Globus pallidus (tissue), 1 donor: ENCODE data around the gene TAS1R3.
"Not testable (repeated sequence)": the region's sequence is repeated elsewhere in the genome, so short reads cannot be mapped to it uniquely, and the experiment has no call there.

Experiments used
- DNase-seq: peaks from one replicate; pipeline ENCODE4 v3.0.0-alpha.2; 2015; ENCODE audit warnings: low spot score

TAS1R3 gene

DNA sequence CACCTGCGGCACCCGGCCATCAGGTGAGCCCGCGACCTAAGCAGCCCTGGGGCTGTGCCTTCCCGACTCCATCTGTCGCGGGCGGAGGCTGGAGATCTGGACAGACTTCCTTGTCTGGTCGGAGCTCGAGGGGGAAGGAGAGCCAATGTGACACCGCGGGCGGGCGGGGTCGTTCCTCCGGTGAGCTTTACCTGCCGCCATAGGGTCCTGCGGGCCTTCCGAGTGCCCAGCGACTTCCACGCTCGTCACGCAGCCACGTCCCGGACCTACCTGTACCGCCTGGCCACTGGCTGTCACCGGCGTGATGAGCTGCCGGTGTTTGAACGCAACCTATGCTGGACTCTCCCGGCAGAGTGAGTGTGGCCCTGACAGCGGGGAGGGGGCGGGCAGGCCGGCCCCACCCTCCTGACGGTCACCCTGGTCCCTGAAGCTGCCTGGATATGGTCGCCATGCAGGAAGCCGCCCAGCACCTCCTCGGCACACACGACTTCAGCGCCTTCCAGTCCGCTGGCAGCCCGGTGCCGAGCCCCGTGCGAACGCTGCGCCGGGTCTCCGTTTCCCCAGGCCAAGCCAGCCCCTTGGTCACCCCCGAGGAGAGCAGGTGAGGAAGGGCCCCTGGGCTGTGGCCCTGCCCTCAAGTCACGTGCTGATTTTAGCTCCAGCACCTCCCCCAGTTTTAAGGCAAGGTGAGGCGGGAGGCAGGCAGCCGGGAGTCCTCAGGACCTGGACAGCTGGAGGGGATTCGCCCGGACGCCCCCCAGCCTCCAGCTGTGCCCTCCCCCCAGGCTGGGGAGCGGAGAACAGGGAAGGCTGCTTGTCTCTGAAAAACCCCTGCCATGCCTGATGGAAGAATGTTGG is 21.6 kb upstream of the TAS1R3 start:
- DNase-seq: no peak

DNA sequence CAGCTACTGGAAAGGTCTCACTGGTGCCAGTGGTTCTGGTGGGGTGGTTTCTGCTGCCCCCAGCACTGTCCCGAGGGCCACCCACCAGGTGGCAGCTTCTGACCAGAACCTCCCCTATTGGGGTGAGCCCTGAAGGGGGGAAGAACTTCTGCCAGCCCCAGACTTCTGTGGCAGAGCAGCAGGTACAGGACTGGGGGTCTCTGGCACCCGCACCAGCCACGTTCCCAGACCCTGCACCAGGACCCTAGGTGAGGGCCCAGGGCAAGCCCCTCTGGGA is 21.0 kb upstream of the TAS1R3 start:
- no peak for DNase-seq

GRCh38 chr1:1310476-1311053 is 20.5 kb upstream of the TAS1R3 start:
- DNase-seq: no peak

DNA sequence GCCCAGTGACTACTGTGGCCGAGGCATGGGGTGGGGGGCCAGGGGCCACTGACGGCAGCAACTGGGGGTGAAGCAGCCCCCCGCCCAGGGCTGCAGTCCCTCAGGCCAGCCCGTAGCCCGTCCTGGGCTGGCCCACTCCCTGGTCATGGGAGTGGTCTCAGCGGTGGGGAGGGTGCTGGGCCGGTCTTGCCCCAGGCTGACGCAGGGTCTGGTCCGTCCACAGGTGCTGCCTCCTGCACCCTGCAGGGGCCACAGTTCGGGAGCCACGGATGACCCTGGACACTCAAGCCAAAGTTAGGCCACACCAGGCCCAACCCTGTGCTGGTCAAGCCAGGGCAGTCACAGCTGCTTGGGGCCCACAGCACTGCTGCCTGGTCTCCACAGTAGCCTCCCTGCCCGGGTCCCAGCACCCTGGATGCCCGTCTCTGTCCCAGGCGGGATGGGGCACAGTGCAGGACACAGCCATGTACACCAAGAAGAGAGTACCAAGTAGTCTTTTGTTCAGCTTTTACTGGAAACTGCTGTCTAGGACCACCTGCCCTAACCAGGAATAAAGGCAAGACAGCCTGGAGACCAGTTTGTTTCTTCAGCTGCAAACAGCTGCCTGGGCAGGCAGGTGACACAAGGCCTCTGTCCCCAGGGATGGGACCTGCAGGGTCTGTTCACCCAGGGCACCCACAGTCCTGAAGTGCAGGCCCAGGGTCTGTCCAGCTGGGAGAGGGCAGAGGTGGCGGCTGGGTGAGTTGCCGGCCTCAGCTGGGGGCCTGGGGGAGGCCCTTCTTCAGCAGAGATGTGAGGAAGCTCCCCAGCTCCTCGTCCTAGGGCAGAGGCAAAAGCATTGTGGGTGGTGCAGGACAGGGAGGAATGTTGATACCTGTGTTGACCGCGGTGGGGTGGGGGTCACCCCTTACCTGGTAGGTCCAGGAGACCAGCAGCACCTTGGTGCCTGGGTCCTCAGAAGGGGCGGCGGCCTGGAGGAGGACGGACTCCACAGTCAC is 19.7 kb upstream of the TAS1R3 start:
- no peak for DNase-seq

GRCh38 chr1:1312450-1313314 is 18.4 kb upstream of the TAS1R3 start:
- DNase-seq: no peak

DNA sequence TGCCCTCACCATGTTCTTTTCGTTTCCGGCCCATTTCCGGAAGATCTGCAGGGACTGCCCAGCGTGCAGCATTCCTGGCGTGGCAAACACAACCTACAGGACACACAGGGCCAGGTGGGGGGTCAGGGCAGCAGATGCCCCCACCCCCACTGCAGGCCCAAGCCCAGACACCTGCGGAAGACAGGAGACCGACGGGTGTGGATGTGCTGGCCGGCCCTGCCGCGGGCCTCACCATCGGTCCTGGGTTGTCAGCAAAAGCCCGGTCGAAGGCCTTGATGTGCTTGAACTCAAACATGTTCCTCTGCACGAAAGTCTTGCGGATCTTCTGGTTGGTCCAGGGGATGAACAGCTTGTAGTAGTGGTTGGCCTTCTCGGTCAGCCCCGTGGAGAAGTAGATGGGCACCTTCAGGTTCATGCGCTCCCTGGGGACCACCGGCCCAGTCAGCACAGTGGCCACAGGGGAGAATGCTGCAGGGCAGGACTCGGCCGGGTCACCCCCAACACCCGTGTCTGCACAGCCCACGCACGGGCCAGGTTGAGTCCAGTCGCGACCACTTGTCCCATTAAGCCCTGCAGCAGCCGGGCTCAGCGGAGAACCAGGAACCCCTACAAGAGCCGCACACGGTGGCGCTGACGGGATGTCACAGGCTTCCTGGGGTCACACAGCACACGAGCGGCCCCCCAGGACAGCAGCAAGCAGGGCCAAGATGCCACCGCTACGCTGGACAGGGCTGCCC is 17.4 kb upstream of the TAS1R3 start:
- DNase-seq: no peak

GRCh38 chr1:1314237-1314586 is 16.9 kb upstream of the TAS1R3 start:
- DNase-seq: no peak

- no peak for DNase-seq
Observed at GRCh38 chr1:1314678-1315335, 16.3 kb upstream of the TAS1R3 start.

DNA sequence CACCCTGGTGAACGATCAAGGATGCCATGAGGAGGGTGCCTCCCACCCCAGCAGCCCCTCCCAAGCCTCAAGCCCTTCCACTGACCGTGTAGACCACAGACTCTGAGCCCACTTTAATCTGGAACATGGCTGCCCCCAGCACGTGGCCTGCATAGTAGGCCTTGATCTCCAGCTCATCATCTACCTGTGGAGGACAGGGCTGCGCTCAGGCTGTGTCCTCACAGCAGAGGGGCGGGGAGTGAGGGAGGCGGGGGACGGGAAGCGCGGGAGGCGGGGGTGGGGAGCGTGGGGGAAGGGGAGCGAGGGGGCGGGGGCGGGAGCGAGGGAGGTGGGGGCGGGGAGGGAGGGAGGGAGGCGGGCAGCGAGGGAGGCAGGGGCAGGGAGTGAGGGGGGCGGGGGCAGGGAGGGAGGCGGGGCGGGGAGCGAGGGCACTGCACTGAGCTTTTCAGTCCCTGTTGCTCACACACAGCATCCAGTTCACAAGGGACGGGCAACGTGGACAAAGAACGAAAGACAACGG is 15.6 kb upstream of the TAS1R3 start:
- DNase-seq: no peak

DNA sequence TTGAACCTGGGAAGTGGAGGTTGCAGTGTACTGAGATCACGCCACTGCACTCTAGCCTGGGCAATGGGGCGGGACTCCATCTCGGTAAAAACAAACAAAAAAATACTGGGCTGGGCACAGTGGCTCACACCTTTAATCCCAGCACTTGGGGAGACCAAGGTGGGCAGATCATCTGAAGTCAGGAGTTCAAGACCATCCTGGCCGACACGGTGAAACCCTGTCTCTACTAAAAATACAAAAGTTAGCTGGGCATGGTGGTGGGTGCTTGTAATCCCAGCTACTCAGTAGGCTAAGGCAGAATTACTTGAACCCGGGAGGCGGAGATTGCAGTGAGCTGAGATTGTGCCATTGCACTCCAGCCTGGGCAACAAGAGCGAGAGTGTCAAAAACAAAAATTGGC is 14.9 kb upstream of the TAS1R3 start:
- DNase-seq: not testable (repeated sequence)

DNA sequence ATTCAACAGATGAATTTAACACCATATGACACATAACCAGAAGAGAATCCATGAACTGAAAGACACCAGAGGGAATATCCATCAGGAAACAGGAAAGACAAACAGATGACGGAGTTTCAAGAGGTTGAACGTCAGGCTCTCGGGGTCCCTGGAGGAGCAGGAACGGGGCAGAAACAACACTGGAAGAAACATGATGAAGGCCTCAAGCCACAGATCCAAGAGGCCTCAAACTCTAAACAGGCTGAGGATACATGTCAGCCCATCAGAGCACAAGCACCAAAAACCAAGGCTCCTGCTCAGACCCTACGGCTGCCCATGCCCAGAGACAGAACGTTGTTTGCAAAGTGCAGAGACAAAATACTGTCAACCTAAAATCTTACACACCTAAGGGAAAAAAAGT is 13.7 kb upstream of the TAS1R3 start:
- DNase-seq: no peak

- DNase-seq: no peak
Observed at GRCh38 chr1:1318131-1318652, 12.9 kb upstream of the TAS1R3 start.

- no peak for DNase-seq
Observed at GRCh38 chr1:1318777-1319645, 12.1 kb upstream of the TAS1R3 start.

DNA sequence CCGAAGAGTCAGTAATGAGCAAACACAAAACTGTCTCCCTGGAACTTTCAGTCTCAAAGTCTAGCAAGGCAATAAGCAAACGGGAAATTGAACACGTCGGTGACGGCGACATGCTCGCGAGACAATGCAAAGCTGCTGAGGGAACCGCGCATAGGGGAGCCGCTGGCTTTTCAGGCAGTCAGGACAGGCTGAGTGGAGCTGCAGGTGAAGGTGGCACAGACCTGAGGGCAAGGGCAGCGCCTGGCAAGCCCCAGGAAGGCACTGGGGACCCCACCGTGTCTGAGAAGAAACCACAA is 11.5 kb upstream of the TAS1R3 start:
- DNase-seq: no peak

GRCh38 chr1:1320666-1321448 is 10.2 kb upstream of the TAS1R3 start:
- no peak for DNase-seq

- no peak for DNase-seq
Observed at GRCh38 chr1:1321477-1321876, 9.6 kb upstream of the TAS1R3 start.

GRCh38 chr1:1322418-1322817 is 8.7 kb upstream of the TAS1R3 start:
- no peak for DNase-seq

GRCh38 chr1:1322952-1323351 is 8.1 kb upstream of the TAS1R3 start:
- DNase-seq: no peak

- no peak for DNase-seq
Observed at GRCh38 chr1:1324084-1324523, 7.0 kb upstream of the TAS1R3 start.
